Measurements from ENCODE around the gene KCNH3.

Gene KCNH3, protein sequence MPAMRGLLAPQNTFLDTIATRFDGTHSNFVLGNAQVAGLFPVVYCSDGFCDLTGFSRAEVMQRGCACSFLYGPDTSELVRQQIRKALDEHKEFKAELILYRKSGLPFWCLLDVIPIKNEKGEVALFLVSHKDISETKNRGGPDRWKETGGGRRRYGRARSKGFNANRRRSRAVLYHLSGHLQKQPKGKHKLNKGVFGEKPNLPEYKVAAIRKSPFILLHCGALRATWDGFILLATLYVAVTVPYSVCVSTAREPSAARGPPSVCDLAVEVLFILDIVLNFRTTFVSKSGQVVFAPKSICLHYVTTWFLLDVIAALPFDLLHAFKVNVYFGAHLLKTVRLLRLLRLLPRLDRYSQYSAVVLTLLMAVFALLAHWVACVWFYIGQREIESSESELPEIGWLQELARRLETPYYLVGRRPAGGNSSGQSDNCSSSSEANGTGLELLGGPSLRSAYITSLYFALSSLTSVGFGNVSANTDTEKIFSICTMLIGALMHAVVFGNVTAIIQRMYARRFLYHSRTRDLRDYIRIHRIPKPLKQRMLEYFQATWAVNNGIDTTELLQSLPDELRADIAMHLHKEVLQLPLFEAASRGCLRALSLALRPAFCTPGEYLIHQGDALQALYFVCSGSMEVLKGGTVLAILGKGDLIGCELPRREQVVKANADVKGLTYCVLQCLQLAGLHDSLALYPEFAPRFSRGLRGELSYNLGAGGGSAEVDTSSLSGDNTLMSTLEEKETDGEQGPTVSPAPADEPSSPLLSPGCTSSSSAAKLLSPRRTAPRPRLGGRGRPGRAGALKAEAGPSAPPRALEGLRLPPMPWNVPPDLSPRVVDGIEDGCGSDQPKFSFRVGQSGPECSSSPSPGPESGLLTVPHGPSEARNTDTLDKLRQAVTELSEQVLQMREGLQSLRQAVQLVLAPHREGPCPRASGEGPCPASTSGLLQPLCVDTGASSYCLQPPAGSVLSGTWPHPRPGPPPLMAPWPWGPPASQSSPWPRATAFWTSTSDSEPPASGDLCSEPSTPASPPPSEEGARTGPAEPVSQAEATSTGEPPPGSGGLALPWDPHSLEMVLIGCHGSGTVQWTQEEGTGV

GRCh38 chr12:49538510-49539403 is at the start of gene KCNH3:
Gene KCNH3, plus strand, starts transcription at chr12:49539030. Its CDS starts 387 bp downstream, at chr12:49539417.
- DNase-seq (ENCODE audit: extremely low read depth, low read depth) = peak; percentile 14
- no peak for TF ChIP-seq CTCF (IDR thresholded peaks at IDR 0.05; ENCODE audit: low read depth, low read length)

- DNase-seq (ENCODE audit: extremely low read depth, low read depth) = no peak
- no peak for TF ChIP-seq CTCF (IDR thresholded peaks at IDR 0.05; ENCODE audit: low read depth, low read length)
These were observed 49.7 kb upstream of the KCNH3 start for GRCh38 chr12:49489154-49489553.

GRCh38 chr12:49489720-49490119 is 49.1 kb upstream of the KCNH3 start:
- TF ChIP-seq CTCF (IDR thresholded peaks at IDR 0.05; ENCODE audit: low read depth, low read length) = no peak
- no peak for DNase-seq (ENCODE audit: extremely low read depth, low read depth)

DNA sequence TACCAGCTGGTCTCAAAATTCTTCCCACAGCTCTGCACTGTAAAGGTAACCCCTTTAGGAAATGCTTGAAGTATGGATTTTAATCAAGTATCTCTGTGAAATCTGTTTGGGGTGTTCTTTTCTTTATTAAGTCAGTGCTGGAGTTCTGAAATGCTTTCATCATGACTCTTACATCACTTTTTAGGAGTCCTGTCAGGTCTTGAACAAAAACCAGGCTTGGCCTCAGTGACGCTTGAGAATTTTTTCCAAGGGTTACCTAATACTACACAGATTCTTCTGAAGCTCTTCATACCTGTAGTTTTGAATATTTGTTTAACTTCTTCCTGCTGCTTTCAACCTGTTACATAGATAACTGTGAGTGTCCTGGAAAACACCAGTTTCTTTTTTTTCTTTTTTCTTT is 47.0 kb upstream of the KCNH3 start:
- no peak for DNase-seq (ENCODE audit: extremely low read depth, low read depth)
- TF ChIP-seq CTCF (IDR thresholded peaks at IDR 0.05; ENCODE audit: low read depth, low read length) = no peak

- DNase-seq (ENCODE audit: extremely low read depth, low read depth) = no peak
- TF ChIP-seq CTCF (IDR thresholded peaks at IDR 0.05; ENCODE audit: low read depth, low read length) = no peak
These were observed 44.9 kb upstream of the KCNH3 start for GRCh38 chr12:49493900-49494299.

- no peak for TF ChIP-seq CTCF (IDR thresholded peaks at IDR 0.05; ENCODE audit: low read depth, low read length)
- no peak for DNase-seq (ENCODE audit: extremely low read depth, low read depth)
These were observed 42.1 kb upstream of the KCNH3 start for GRCh38 chr12:49496417-49497360.

Data from AG09319 (cell line).